Effector memory CD4-positive, alpha-beta T cell (primary cell): ENCODE data around the gene BCO2.

ENCODE experiments used
- DNase-seq, 3 donors: peaks; one replicate each; pipeline ENCODE4 v3.0.0-alpha.2; 2020
- H3K27ac ChIP-seq: 2 replicates; pipeline ENCODE4 v1.7.0; 2013; ENCODE audit warnings: mild to moderate bottlenecking, low read length, moderate library complexity; ENCODE audit not compliant: insufficient read depth, poor library complexity, severe bottlenecking
- H3K27me3 ChIP-seq: replicated peaks from 2 replicates; pipeline ENCODE4 v1.7.0; 2013; ENCODE audit warnings: mild to moderate bottlenecking, low read length; ENCODE audit not compliant: insufficient read depth, control insufficient read depth, poor library complexity, severe bottlenecking
- H3K36me3 ChIP-seq: 2 replicates; pipeline ENCODE4 v1.7.0; 2013; ENCODE audit warnings: mild to moderate bottlenecking, low read length, moderate library complexity; ENCODE audit not compliant: control insufficient read depth, insufficient read depth
- H3K4me1 ChIP-seq: 2 replicates; pipeline ENCODE4 v1.7.0; 2013; ENCODE audit warnings: low read length, mild to moderate bottlenecking; ENCODE audit not compliant: control insufficient read depth, insufficient read depth, poor library complexity, severe bottlenecking
- H3K4me3 ChIP-seq: 2 replicates; pipeline ENCODE4 v1.7.0; 2013; ENCODE audit warnings: low read length, low read depth, mild to moderate bottlenecking; ENCODE audit not compliant: insufficient read depth, poor library complexity, severe bottlenecking
- H3K9me3 ChIP-seq: 2 replicates; pipeline ENCODE4 v1.7.0; 2013; ENCODE audit warnings: mild to moderate bottlenecking, low read length, moderate library complexity; ENCODE audit not compliant: control insufficient read depth

BCO2 gene

DNA sequence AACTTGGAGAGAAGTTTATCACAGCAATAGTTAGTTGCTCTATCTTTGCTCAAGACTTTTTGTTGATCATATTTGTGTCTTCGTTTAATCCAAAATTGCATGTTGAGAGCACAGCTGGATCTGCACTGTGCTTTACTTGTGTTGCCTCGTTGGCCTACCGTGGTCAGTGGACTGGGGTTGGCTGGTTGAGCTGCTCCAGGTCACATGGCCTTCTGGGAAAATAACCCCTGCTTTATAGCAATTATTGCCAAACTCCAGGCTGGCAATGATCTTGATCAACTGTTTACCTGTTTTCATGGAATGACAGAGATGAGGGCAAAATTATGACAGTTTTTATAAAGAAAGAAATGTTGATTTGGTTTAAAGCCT is 91.1 kb downstream of the BCO2 start:
- DNase-seq = no peak
- Histone ChIP-seq H3K27ac (no peak overlapping the region), H3K9me3 (no peaks in the 10 kb centered on the region), H3K36me3 (no peaks in the 10 kb centered on the region), H3K4me1 (no peaks in the 10 kb centered on the region), H3K27me3 (no peaks in the 10 kb centered on the region), H3K4me3 (no peak overlapping the region)

DNA sequence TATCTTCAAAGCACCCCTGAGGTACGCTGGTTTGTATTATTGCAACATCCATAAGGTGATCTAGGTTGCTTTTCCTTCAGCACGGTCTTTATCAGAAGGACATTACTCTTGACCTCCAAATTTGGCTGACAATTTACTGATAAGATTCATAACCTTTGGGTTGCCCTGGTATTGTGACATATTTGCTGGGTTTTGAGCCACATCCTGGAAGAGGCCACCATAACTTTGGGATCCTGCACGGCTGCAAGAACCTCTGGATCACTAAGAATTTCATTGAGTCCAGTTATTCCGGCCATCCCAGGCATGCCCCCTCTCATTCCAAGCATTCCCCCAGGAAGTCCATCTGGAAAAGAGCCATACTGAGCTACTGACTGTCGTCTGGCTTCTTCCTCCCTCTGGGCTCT is 91.9 kb downstream of the BCO2 start:
- Histone ChIP-seq H3K27ac (no peak overlapping the region), H3K4me1 (no peaks in the 10 kb centered on the region), H3K36me3 (no peaks in the 10 kb centered on the region), H3K4me3 (no peak overlapping the region), H3K9me3 (no peaks in the 10 kb centered on the region), H3K27me3 (no peaks in the 10 kb centered on the region)
- no peak for DNase-seq

DNA sequence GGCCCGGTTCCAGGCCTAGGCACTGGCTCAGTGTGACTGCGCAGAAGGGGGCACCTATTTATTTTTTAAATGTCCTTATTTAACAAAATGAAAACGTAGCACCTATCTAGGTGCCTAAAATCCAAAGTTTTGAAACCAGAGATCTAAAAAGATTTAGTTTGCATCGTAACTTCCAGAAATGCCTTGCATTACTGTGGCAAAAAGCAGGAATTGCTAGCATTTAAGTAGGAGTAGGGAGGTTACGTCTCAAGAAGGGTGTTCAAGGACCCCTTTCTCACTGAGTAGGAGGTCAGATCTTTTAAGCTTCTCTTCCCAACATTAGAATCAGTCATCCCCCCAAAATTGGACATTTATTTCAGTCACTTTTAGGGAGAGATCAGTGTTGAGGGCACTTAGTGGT is 93.1 kb downstream of the BCO2 start:
- Histone ChIP-seq H3K27ac (no peak overlapping the region), H3K4me1 (no peaks in the 10 kb centered on the region), H3K4me3 (no peak overlapping the region), H3K27me3 (no peaks in the 10 kb centered on the region), H3K36me3 (no peaks in the 10 kb centered on the region), H3K9me3 (no peaks in the 10 kb centered on the region)
- no peak for DNase-seq
